HEK293 (cell line): ENCODE results near the gene ABCB9.

ENCODE experiments used
- HOXC10 ChIP-seq: sonication (generic); formaldehyde crosslinking; IDR thresholded peaks from 2 replicates; pipeline ENCODE4 v1.8.1; 2023; ENCODE audit warnings: mild to moderate bottlenecking, missing genetic modification reagents
- KLF10 ChIP-seq: fragments of 450-650 bp; IDR thresholded peaks from 2 replicates; pipeline ENCODE4 v1.5.1; 2018; ENCODE audit warnings: missing biosample characterization, mild to moderate bottlenecking, missing genetic modification characterization
- PRDM1 ChIP-seq: fragments of 450-650 bp; formaldehyde crosslinking; IDR thresholded peaks from 2 replicates; pipeline ENCODE4; 2016; ENCODE audit warnings: missing biosample characterization, missing genetic modification characterization
- RBAK ChIP-seq: fragments of 450-650 bp; formaldehyde crosslinking; IDR thresholded peaks from 2 replicates; pipeline ENCODE4 v1.5.1; 2016; ENCODE audit warnings: missing biosample characterization, missing genetic modification characterization
- ZBTB21 ChIP-seq: fragments of 450-650 bp; formaldehyde crosslinking; IDR thresholded peaks from 2 replicates; pipeline ENCODE4 v1.5.1; 2017; ENCODE audit warnings: missing biosample characterization, missing genetic modification characterization
- ZNF121 ChIP-seq: fragments of 450-650 bp; formaldehyde crosslinking; IDR thresholded peaks from 2 replicates; pipeline ENCODE4 v1.5.1; 2016; ENCODE audit warnings: missing biosample characterization, missing genetic modification characterization
- ZNF521 ChIP-seq: fragments of 450-650 bp; formaldehyde crosslinking; IDR thresholded peaks from 2 replicates; pipeline ENCODE4 v1.5.1; 2017; ENCODE audit warnings: missing biosample characterization, mild to moderate bottlenecking, missing genetic modification characterization
- ZNF626 ChIP-seq: fragments of 450-650 bp; sonication (Bioruptor Pico); formaldehyde crosslinking; IDR thresholded peaks from 2 replicates; pipeline ENCODE4 v1.5.1; 2018; ENCODE audit warnings: missing biosample characterization, missing genetic modification characterization, inconsistent platforms
- ZNF791 ChIP-seq: fragments of 450-650 bp; formaldehyde crosslinking; IDR thresholded peaks from 2 replicates; pipeline ENCODE4 v1.5.1; 2016; ENCODE audit warnings: missing biosample characterization, missing genetic modification characterization
- TF ChIP-seq, protein P1 (sequence below): fragments of 450-650 bp; formaldehyde crosslinking; IDR thresholded peaks from 2 replicates; pipeline ENCODE4 v1.5.1; 2016; ENCODE audit warnings: missing biosample characterization, missing genetic modification characterization
- TF ChIP-seq, protein P2 (sequence below): fragments of 450-650 bp; formaldehyde crosslinking; IDR thresholded peaks from 2 replicates; pipeline ENCODE4 v1.5.1; 2016; ENCODE audit warnings: missing biosample characterization, missing genetic modification characterization
- TF ChIP-seq, protein P3 (sequence below): fragments of 450-650 bp; formaldehyde crosslinking; IDR thresholded peaks from 2 replicates; pipeline ENCODE4 v1.5.0; 2017; ENCODE audit warnings: missing biosample characterization, missing genetic modification characterization, borderline replicate concordance
- TF ChIP-seq, protein P4 (sequence below): fragments of 450-650 bp; formaldehyde crosslinking; optimal IDR thresholded peaks from 2 replicates; pipeline ENCODE3; 2016; ENCODE audit warnings: missing biosample characterization, mild to moderate bottlenecking, missing genetic modification characterization

DNA sequence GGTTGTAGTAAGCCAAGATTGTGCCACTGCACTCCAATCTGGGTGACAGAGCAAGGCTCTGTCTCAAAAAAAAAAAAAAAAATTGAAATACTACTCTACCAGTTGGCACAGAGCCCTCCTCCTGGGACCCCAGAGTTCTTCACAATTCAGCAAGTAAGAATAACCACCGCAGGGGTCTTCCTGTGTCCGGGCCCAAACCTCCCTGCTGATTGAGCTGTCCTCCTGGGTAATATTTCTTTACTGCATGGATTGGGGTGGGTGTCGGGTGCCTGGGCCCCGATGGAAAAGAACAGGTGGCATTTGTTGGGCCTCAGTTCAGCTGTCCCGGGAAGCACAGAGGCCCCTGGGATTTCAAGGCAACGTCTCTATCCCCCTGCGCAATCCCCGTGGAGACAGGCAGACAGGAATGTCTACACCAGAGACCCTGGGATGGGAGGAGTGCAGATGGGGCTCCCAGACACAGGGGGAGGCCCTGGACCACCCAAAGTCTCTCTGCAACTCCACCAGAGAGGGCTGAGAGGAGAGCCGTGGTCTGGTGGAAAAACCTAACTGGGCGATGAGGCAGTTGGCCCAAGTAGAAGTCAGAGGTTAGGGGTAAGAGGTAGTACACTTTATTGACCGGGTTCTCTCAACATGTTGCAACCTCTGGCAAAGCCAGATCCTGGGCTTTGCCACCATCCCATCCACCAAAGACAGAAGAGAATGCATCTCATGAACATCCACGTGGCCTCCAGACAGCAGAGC is 37.7 kb downstream of the ABCB9 start:
- no peak for TF ChIP-seq PRDM1
- TF ChIP-seq RBAK (tag by site-specific recombination), result no peak
- TF ChIP-seq, protein P1, sequence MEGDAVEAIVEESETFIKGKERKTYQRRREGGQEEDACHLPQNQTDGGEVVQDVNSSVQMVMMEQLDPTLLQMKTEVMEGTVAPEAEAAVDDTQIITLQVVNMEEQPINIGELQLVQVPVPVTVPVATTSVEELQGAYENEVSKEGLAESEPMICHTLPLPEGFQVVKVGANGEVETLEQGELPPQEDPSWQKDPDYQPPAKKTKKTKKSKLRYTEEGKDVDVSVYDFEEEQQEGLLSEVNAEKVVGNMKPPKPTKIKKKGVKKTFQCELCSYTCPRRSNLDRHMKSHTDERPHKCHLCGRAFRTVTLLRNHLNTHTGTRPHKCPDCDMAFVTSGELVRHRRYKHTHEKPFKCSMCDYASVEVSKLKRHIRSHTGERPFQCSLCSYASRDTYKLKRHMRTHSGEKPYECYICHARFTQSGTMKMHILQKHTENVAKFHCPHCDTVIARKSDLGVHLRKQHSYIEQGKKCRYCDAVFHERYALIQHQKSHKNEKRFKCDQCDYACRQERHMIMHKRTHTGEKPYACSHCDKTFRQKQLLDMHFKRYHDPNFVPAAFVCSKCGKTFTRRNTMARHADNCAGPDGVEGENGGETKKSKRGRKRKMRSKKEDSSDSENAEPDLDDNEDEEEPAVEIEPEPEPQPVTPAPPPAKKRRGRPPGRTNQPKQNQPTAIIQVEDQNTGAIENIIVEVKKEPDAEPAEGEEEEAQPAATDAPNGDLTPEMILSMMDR (tag by site-specific recombination), result no peak
- TF ChIP-seq ZNF121 (tag by site-specific recombination), result no peak
- TF ChIP-seq, protein P2, sequence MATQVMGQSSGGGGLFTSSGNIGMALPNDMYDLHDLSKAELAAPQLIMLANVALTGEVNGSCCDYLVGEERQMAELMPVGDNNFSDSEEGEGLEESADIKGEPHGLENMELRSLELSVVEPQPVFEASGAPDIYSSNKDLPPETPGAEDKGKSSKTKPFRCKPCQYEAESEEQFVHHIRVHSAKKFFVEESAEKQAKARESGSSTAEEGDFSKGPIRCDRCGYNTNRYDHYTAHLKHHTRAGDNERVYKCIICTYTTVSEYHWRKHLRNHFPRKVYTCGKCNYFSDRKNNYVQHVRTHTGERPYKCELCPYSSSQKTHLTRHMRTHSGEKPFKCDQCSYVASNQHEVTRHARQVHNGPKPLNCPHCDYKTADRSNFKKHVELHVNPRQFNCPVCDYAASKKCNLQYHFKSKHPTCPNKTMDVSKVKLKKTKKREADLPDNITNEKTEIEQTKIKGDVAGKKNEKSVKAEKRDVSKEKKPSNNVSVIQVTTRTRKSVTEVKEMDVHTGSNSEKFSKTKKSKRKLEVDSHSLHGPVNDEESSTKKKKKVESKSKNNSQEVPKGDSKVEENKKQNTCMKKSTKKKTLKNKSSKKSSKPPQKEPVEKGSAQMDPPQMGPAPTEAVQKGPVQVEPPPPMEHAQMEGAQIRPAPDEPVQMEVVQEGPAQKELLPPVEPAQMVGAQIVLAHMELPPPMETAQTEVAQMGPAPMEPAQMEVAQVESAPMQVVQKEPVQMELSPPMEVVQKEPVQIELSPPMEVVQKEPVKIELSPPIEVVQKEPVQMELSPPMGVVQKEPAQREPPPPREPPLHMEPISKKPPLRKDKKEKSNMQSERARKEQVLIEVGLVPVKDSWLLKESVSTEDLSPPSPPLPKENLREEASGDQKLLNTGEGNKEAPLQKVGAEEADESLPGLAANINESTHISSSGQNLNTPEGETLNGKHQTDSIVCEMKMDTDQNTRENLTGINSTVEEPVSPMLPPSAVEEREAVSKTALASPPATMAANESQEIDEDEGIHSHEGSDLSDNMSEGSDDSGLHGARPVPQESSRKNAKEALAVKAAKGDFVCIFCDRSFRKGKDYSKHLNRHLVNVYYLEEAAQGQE (tag by site-specific recombination), result no peak
- TF ChIP-seq, protein P3, sequence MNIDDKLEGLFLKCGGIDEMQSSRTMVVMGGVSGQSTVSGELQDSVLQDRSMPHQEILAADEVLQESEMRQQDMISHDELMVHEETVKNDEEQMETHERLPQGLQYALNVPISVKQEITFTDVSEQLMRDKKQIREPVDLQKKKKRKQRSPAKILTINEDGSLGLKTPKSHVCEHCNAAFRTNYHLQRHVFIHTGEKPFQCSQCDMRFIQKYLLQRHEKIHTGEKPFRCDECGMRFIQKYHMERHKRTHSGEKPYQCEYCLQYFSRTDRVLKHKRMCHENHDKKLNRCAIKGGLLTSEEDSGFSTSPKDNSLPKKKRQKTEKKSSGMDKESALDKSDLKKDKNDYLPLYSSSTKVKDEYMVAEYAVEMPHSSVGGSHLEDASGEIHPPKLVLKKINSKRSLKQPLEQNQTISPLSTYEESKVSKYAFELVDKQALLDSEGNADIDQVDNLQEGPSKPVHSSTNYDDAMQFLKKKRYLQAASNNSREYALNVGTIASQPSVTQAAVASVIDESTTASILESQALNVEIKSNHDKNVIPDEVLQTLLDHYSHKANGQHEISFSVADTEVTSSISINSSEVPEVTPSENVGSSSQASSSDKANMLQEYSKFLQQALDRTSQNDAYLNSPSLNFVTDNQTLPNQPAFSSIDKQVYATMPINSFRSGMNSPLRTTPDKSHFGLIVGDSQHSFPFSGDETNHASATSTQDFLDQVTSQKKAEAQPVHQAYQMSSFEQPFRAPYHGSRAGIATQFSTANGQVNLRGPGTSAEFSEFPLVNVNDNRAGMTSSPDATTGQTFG (tag by site-specific recombination), result no peak
- TF ChIP-seq ZNF521 (tag by site-specific recombination), result no peak
- TF ChIP-seq, protein P4, sequence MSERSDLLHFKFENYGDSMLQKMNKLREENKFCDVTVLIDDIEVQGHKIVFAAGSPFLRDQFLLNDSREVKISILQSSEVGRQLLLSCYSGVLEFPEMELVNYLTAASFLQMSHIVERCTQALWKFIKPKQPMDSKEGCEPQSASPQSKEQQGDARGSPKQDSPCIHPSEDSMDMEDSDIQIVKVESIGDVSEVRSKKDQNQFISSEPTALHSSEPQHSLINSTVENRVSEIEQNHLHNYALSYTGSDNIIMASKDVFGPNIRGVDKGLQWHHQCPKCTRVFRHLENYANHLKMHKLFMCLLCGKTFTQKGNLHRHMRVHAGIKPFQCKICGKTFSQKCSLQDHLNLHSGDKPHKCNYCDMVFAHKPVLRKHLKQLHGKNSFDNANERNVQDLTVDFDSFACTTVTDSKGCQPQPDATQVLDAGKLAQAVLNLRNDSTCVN (tag by site-specific recombination), result no peak
- TF ChIP-seq ZNF626 (tag by site-specific recombination), result no peak
- TF ChIP-seq ZNF791 (tag by site-specific recombination), result no peak
- TF ChIP-seq ZBTB21 (tag by site-specific recombination), result no peak
- no peak for TF ChIP-seq HOXC10 (CRISPR knock-in tag)
- no peak for TF ChIP-seq KLF10 (tag by site-specific recombination)
